ENCODE data around the gene ZFP36L1.

ZFP36L1 gene

DNA sequence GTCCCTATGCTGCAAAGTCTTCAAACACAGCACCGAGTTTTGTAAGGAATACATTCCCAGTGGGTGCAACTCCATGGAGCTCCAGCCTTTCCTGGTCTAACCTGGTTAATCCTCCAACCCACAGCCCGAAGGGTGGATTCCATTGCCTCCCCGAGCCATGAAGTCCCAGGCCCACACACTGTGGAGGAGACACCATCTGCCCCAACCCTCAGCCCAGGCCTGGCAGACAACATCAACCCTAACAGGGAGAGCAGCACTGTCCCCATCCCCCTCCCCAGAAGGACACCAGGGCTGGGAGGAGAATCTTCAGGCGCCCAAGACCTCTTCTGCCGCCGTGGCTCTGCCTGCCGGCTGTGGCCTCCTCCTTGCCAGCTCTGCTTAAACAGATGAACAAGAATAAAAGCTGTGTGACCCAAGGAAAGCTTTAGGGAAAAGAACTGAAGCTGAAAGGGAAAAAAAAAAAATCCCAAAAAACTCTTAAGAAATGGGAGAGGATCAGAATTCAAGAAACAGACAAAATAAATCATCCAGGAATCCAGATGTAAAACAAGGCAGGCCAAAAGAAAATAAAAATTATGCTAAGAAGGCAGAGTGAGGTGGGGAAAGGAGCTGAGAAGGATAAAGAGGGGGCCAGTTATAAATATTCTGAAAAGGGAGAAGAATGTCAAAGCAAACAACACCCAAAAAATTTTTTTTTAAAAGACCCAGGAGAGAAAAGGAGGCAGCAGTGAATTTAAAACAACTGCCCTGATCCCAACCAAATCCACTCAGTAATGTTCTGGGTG is 16.0 kb upstream of the ZFP36L1 start:
- TF ChIP-seq, protein P1, sequence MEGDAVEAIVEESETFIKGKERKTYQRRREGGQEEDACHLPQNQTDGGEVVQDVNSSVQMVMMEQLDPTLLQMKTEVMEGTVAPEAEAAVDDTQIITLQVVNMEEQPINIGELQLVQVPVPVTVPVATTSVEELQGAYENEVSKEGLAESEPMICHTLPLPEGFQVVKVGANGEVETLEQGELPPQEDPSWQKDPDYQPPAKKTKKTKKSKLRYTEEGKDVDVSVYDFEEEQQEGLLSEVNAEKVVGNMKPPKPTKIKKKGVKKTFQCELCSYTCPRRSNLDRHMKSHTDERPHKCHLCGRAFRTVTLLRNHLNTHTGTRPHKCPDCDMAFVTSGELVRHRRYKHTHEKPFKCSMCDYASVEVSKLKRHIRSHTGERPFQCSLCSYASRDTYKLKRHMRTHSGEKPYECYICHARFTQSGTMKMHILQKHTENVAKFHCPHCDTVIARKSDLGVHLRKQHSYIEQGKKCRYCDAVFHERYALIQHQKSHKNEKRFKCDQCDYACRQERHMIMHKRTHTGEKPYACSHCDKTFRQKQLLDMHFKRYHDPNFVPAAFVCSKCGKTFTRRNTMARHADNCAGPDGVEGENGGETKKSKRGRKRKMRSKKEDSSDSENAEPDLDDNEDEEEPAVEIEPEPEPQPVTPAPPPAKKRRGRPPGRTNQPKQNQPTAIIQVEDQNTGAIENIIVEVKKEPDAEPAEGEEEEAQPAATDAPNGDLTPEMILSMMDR (IDR thresholded peaks at IDR 0.05; ENCODE audit: low read depth, low read length): no peak
- DNase-seq: no peak
- H3K36me3 ChIP-seq: no peaks in the 10 kb centered on the region
- no peaks in the 10 kb centered on the region for H3K27me3 ChIP-seq
- no peaks in the 10 kb centered on the region for H3K9me3 ChIP-seq
- H3K4me1 ChIP-seq: peaks cover 4% of the 10 kb centered on the region; the same call in 1 of the 2 replicates
- no peak overlapping the region for H3K4me3 ChIP-seq (ENCODE audit: low read depth, low read length)

DNA sequence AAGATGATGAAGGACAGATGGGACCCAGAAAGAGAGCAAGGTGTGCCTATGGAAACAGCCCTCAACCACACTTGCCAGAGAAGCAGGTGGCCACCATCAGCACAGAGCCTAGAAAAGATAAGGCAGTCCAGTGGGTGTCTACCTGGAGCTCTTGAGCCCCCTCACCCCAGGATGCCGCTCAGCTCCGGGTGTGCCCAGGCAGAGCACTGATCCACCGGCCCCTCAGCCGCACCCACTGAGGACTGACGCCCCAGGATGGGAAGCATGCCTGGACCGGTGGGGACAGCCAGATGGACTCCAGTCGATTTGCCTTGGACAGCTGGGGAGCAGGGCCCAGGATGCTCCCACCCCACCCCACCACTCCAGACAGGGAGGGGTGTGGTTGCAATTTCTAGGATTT is 15.1 kb upstream of the ZFP36L1 start:
- no peak for DNase-seq
- H3K36me3 ChIP-seq: no peaks in the 10 kb centered on the region
- H3K4me3 ChIP-seq (ENCODE audit: low read depth, low read length): no peak overlapping the region
- TF ChIP-seq, protein P1 (IDR thresholded peaks at IDR 0.05; ENCODE audit: low read depth, low read length): no peak
- no peaks in the 10 kb centered on the region for H3K9me3 ChIP-seq
- no peaks in the 10 kb centered on the region for H3K27me3 ChIP-seq
- peaks cover 4% of the 10 kb centered on the region; the same call in 1 of the 2 replicates for H3K4me1 ChIP-seq

DNA sequence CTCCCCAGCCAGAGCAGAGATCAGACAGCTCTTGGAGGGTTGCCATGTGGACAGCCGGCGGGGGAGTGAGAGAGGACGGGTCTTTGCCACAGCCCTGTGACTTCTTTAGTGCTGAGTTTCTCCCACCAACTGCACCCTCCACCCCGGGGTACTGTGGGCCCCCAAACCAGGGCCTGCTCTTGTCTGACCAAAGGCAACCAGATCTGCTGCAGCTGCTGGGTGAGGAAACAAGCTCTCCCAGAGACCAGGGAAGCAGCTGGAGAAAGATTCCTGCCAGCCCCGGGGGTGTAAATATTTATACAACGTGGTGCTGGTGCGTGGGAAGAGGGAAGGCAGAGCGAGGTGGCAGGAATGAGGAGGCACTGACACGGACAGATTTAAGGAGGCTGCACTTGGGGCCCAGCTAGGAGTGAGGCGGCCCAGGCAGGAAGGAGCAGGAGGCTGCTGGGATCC is 14.3 kb upstream of the ZFP36L1 start:
- H3K4me3 ChIP-seq (ENCODE audit: low read depth, low read length): no peak overlapping the region
- no peaks in the 10 kb centered on the region for H3K36me3 ChIP-seq
- no peaks in the 10 kb centered on the region for H3K27me3 ChIP-seq
- TF ChIP-seq, protein P1 (IDR thresholded peaks at IDR 0.05; ENCODE audit: low read depth, low read length): no peak
- no peak for DNase-seq
- no peaks in the 10 kb centered on the region for H3K9me3 ChIP-seq
- H3K4me1 ChIP-seq: peaks cover 4% of the 10 kb centered on the region; the same call in 1 of the 2 replicates

DNA sequence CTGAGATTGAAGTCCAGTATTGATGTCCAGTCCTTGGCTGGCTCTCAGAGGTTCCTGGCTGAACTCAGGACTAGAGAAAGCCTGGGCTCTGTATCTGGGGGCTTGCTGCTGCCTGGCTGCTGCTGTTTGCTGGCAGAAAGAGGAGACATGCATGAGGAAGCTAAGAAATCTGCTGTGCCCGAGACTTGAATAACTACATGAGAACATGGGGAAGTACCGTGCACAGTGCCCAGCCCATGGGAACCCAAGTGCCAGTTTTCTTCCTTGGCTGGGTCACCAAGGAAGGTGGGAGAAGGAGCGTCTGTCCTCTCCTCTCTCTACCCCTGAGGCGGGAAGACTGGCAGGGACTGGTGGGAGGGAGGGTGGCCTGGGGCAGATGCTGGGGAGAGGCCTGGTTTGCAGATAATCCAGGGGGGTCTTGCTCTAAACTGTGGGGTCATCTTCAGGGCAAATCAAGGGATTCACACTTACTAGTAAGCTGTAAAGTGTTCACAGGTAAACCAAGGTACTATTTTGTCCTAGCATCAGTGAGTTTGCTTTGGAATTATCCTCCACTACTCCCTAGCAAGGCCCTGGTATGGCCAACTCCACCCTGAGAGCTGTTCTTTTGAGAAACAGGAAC is 13.8 kb upstream of the ZFP36L1 start:
- Histone ChIP-seq H3K4me1 (peaks cover 4% of the 10 kb centered on the region; the same call in 1 of the 2 replicates), H3K4me3 (ENCODE audit: low read depth, low read length) (no peak overlapping the region)

DNA sequence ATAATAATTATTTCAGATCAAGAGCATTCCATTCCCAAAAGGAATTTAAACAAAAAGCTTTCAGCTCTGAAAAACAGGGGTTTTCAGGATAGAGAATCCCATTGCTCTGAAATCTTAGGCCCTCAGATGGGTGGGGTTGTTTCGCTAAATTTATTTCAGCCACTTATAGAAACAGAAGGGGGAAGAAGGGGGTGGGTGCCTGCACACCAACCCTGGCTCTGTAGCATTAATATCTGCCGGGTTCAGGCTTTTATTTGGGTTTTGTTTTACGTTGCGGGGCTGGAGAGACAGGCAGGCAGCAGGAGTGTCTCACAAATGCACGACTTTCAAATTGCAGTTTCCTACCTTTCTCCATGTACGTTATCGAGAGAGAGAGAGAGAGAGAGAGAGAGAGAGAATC is 12.5 kb upstream of the ZFP36L1 start:
- Histone ChIP-seq H3K4me3 (ENCODE audit: low read depth, low read length) (no peak overlapping the region), H3K27me3 (no peaks in the 10 kb centered on the region), H3K36me3 (no peaks in the 10 kb centered on the region), H3K4me1 (peaks cover 4% of the 10 kb centered on the region; the same call in 1 of the 2 replicates), H3K9me3 (no peaks in the 10 kb centered on the region)
- DNase-seq: no peak
- TF ChIP-seq, protein P1 (IDR thresholded peaks at IDR 0.05; ENCODE audit: low read depth, low read length): no peak

More for the DNA sequence above, 13.8 kb upstream of the ZFP36L1 start:
- H3K9me3 ChIP-seq: no peaks in the 10 kb centered on the region
- no peaks in the 10 kb centered on the region for H3K36me3 ChIP-seq
- H3K27me3 ChIP-seq: no peaks in the 10 kb centered on the region
- no peak for DNase-seq
- TF ChIP-seq, protein P1 (IDR thresholded peaks at IDR 0.05; ENCODE audit: low read depth, low read length): no peak

DNA sequence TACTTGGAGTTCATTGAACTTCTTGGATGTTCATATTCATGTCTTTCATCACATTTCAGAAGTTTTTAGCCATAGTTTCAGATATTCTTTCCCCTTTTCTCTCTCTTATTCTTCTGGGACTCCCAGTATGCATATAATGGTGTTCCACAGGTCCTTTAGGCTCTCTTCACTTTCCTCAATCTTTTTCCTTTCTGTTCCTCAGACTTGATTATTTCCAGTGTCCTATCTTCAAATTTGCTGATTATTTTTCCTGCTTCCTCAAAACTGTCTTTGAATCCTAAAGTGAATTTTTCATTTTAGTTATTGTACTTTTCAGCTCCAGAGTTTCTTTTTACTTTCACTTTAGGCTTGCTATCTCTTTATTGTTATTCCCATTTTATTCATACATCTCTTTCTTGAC is 8.8 kb upstream of the ZFP36L1 start:
- H3K27me3 ChIP-seq: no peaks in the 10 kb centered on the region
- DNase-seq: no peak
- no peak overlapping the region for H3K4me3 ChIP-seq (ENCODE audit: low read depth, low read length)
- H3K9me3 ChIP-seq: no peaks in the 10 kb centered on the region
- peaks cover 2% of the 10 kb centered on the region; the same call in 1 of the 2 replicates for H3K4me1 ChIP-seq
- no peaks in the 10 kb centered on the region for H3K36me3 ChIP-seq
- TF ChIP-seq, protein P1 (IDR thresholded peaks at IDR 0.05; ENCODE audit: low read depth, low read length): no peak
